WTC11 (cell line): ENCODE measurements around the gene URI1. TPM values are rescaled to one million over a fixed set of nuclear protein-coding genes. Genes with fewer than 3 reads are reported as not detected.

Source experiments
- ATAC-seq: fragments of 200-7000 bp; cut with Tn5 transposase; 2 replicates; pipeline ENCODE4 v1.10.0; 2021; ENCODE audit warnings: mild to moderate bottlenecking, moderate library complexity
- CTCF ChIA-PET: fragments of 300-600 bp; sonication (Branson Sonifier 250); formaldehyde crosslinking; loops from one replicate; lab custom pipeline; 2021; ENCODE audit warnings: antibody characterized with exemption; lab: Charles Lee
- POLR2A ChIA-PET: fragments of 350-600 bp; sonication (Branson Sonifier 250); formaldehyde crosslinking; loops from one replicate; lab custom pipeline; 2021; ENCODE audit warnings: antibody characterized with exemption; lab: Charles Lee
- DNase-seq: peaks from one replicate; pipeline ENCODE4 v3.0.0; 2021; ENCODE audit warnings: low spot score
- H3K27ac Mint-ChIP-seq: 2 replicates; pipeline ENCODE4 v1.8.0; 2021; ENCODE audit warnings: mixed read lengths
- H3K27me3 Mint-ChIP-seq: 2 replicates; pipeline ENCODE4 v1.8.0; 2021; ENCODE audit warnings: low read depth, mild to moderate bottlenecking, moderate library complexity, mixed read lengths
- H3K36me3 Mint-ChIP-seq: 2 replicates; pipeline ENCODE4 v1.8.0; 2021; ENCODE audit warnings: mixed read lengths
- H3K4me1 Mint-ChIP-seq: 2 replicates; pipeline ENCODE4 v1.8.0; 2022; ENCODE audit warnings: mixed read lengths
- H3K4me3 Mint-ChIP-seq: 2 replicates; pipeline ENCODE4 v1.8.0; 2021; ENCODE audit warnings: mild to moderate bottlenecking, moderate library complexity, mixed read lengths
- H3K9me3 Mint-ChIP-seq: 2 replicates; pipeline ENCODE4 v1.8.0; 2021; ENCODE audit warnings: mixed read lengths
- CTCF ChIP-seq: fragments of 200-600 bp; IDR thresholded peaks from 2 replicates; pipeline ENCODE4 v1.8.0; 2022; ENCODE audit warnings: antibody characterized with exemption
- EMX1 ChIP-seq: fragments of 250-450 bp; sonication (Bioruptor Pico); IDR thresholded peaks from 2 replicates; pipeline ENCODE4 v1.8.0; 2021; ENCODE audit warnings: mild to moderate bottlenecking
- ESRRA ChIP-seq: sonication (generic); formaldehyde crosslinking; IDR thresholded peaks from 2 replicates; pipeline ENCODE4 v1.8.1; 2022; ENCODE audit warnings: mild to moderate bottlenecking, missing genetic modification reagents, borderline replicate concordance
- ETV6 ChIP-seq: sonication (generic); formaldehyde crosslinking; IDR thresholded peaks from 2 replicates; pipeline ENCODE4 v1.8.1; 2022; ENCODE audit warnings: mild to moderate bottlenecking, missing genetic modification reagents
- FOXK1 ChIP-seq: sonication (generic); formaldehyde crosslinking; IDR thresholded peaks from 2 replicates; pipeline ENCODE4 v1.8.0; 2022; ENCODE audit warnings: mild to moderate bottlenecking, moderate library complexity, missing genetic modification reagents
- FOXP4 ChIP-seq: sonication (generic); formaldehyde crosslinking; IDR thresholded peaks from 2 replicates; pipeline ENCODE4 v1.8.0; 2022; ENCODE audit warnings: mild to moderate bottlenecking, missing genetic modification reagents
- HMGA2 ChIP-seq: fragments of 250-450 bp; sonication (Bioruptor Pico); IDR thresholded peaks from 2 replicates; pipeline ENCODE4 v1.4.0; 2021; ENCODE audit warnings: mild to moderate bottlenecking, moderate library complexity
- IRF2 ChIP-seq: sonication (generic); formaldehyde crosslinking; IDR thresholded peaks from 2 replicates; pipeline ENCODE4 v1.8.0; 2022; ENCODE audit warnings: low read depth, missing genetic modification reagents, borderline replicate concordance
- JAZF1 ChIP-seq: fragments of 250-450 bp; sonication (Bioruptor Pico); IDR thresholded peaks from 2 replicates; pipeline ENCODE4 v1.9.0; 2021; ENCODE audit warnings: moderate library complexity, mild to moderate bottlenecking, inconsistent platforms
- JUN ChIP-seq: sonication (generic); formaldehyde crosslinking; IDR thresholded peaks from 2 replicates; pipeline ENCODE4 v1.8.0; 2023; ENCODE audit warnings: mild to moderate bottlenecking, missing genetic modification reagents
- KAT7 ChIP-seq: sonication (generic); formaldehyde crosslinking; IDR thresholded peaks from 2 replicates; pipeline ENCODE4 v1.8.1; 2023; ENCODE audit warnings: missing genetic modification reagents, mild to moderate bottlenecking, borderline replicate concordance
- NFE2L1 ChIP-seq: sonication (generic); formaldehyde crosslinking; IDR thresholded peaks from 2 replicates; pipeline ENCODE4 v1.8.1; 2023; ENCODE audit warnings: missing genetic modification reagents
- OVOL2 ChIP-seq: fragments of 250-450 bp; sonication (Bioruptor Pico); IDR thresholded peaks from 2 replicates; pipeline ENCODE4 v1.9.0; 2021; ENCODE audit warnings: mild to moderate bottlenecking, borderline replicate concordance
- PRRX2 ChIP-seq: fragments of 250-450 bp; sonication (Bioruptor Pico); IDR thresholded peaks from 2 replicates; pipeline ENCODE4 v1.8.0; 2021; ENCODE audit warnings: mild to moderate bottlenecking
- RORB ChIP-seq: fragments of 250-450 bp; sonication (Bioruptor Pico); IDR thresholded peaks from 2 replicates; pipeline ENCODE4 v1.9.0; 2021; ENCODE audit warnings: mild to moderate bottlenecking
- ZNF423 ChIP-seq: fragments of 250-450 bp; sonication (Bioruptor Pico); IDR thresholded peaks from 2 replicates; pipeline ENCODE4 v2.1.2; 2022; ENCODE audit warnings: mild to moderate bottlenecking, moderate library complexity
- ZNF671 ChIP-seq: fragments of 250-450 bp; sonication (Bioruptor Pico); IDR thresholded peaks from 2 replicates; pipeline ENCODE4 v1.8.0; 2021; ENCODE audit warnings: mild to moderate bottlenecking
- total RNA-seq: library from RNA; stranded (reverse); gene quantifications from 3 replicates; pipeline ENCODE4 v1.2.3, GENCODE V29; 2021
- TF ChIP-seq, protein P1 (sequence below): fragments of 250-450 bp; sonication (Bioruptor Pico); IDR thresholded peaks from 2 replicates; pipeline ENCODE4 v1.8.0; 2021; ENCODE audit warnings: mild to moderate bottlenecking
- TF ChIP-seq, protein P2 (sequence below): sonication (generic); formaldehyde crosslinking; IDR thresholded peaks from 2 replicates; pipeline ENCODE4 v1.8.1; 2023; ENCODE audit warnings: mild to moderate bottlenecking, missing genetic modification reagents, borderline replicate concordance
- TF ChIP-seq, protein P3 (sequence below): sonication (generic); formaldehyde crosslinking; IDR thresholded peaks from 2 replicates; pipeline ENCODE4 v1.8.1; 2023; ENCODE audit warnings: mild to moderate bottlenecking, missing genetic modification reagents, moderate library complexity

URI1 gene
- total RNA-seq, 1 experiment from 2014 or later, result 57.1 TPM

GRCh38 chr19:30063650-30064347, 121.8 kb downstream of the URI1 start:
- Mint-ChIP-seq H3K36me3 (no peaks in the 10 kb centered on the region), H3K4me1 (no peaks in the 10 kb centered on the region), H3K27me3 (no peaks in the 10 kb centered on the region), H3K9me3 (peaks cover 14% of the 10 kb centered on the region), H3K4me3 (no peak overlapping the region), H3K27ac (no peak overlapping the region)
- no peak for DNase-seq
- ATAC-seq, result no peak
- TF ChIP-seq CTCF, result no peak
- TF ChIP-seq, protein P1, sequence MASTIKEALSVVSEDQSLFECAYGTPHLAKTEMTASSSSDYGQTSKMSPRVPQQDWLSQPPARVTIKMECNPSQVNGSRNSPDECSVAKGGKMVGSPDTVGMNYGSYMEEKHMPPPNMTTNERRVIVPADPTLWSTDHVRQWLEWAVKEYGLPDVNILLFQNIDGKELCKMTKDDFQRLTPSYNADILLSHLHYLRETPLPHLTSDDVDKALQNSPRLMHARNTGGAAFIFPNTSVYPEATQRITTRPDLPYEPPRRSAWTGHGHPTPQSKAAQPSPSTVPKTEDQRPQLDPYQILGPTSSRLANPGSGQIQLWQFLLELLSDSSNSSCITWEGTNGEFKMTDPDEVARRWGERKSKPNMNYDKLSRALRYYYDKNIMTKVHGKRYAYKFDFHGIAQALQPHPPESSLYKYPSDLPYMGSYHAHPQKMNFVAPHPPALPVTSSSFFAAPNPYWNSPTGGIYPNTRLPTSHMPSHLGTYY (CRISPR knock-in tag), result no peak
- no peak for TF ChIP-seq ZNF423
- TF ChIP-seq IRF2 (CRISPR knock-in tag), result no peak
- no peak for TF ChIP-seq FOXP4
- no peak for TF ChIP-seq JUN (CRISPR knock-in tag)
- TF ChIP-seq NFE2L1 (CRISPR knock-in tag), result no peak
- TF ChIP-seq HMGA2 (CRISPR knock-in tag), result no peak
- TF ChIP-seq, protein P2, sequence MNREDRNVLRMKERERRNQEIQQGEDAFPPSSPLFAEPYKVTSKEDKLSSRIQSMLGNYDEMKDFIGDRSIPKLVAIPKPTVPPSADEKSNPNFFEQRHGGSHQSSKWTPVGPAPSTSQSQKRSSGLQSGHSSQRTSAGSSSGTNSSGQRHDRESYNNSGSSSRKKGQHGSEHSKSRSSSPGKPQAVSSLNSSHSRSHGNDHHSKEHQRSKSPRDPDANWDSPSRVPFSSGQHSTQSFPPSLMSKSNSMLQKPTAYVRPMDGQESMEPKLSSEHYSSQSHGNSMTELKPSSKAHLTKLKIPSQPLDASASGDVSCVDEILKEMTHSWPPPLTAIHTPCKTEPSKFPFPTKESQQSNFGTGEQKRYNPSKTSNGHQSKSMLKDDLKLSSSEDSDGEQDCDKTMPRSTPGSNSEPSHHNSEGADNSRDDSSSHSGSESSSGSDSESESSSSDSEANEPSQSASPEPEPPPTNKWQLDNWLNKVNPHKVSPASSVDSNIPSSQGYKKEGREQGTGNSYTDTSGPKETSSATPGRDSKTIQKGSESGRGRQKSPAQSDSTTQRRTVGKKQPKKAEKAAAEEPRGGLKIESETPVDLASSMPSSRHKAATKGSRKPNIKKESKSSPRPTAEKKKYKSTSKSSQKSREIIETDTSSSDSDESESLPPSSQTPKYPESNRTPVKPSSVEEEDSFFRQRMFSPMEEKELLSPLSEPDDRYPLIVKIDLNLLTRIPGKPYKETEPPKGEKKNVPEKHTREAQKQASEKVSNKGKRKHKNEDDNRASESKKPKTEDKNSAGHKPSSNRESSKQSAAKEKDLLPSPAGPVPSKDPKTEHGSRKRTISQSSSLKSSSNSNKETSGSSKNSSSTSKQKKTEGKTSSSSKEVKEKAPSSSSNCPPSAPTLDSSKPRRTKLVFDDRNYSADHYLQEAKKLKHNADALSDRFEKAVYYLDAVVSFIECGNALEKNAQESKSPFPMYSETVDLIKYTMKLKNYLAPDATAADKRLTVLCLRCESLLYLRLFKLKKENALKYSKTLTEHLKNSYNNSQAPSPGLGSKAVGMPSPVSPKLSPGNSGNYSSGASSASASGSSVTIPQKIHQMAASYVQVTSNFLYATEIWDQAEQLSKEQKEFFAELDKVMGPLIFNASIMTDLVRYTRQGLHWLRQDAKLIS (CRISPR knock-in tag), result no peak
- ChIA-PET CTCF (no interaction called here), POLR2A (no interaction called here)

GRCh38 chr19:30064348-30064699, 122.3 kb downstream of the URI1 start:
- TF ChIP-seq OVOL2 (CRISPR knock-in tag) (no peak), EMX1 (CRISPR knock-in tag) (no peak), KAT7 (CRISPR knock-in tag) (no peak)
- ChIA-PET CTCF (no interaction called here), POLR2A (no interaction called here)
- H3K36me3 Mint-ChIP-seq, result no peaks in the 10 kb centered on the region
- no peak overlapping the region for H3K27ac Mint-ChIP-seq
- H3K4me3 Mint-ChIP-seq, result no peak overlapping the region
- no peak for ATAC-seq
- peaks cover 16% of the 10 kb centered on the region for H3K9me3 Mint-ChIP-seq
- H3K27me3 Mint-ChIP-seq, result no peaks in the 10 kb centered on the region
- no peaks in the 10 kb centered on the region for H3K4me1 Mint-ChIP-seq
- DNase-seq, result no peak

DNA sequence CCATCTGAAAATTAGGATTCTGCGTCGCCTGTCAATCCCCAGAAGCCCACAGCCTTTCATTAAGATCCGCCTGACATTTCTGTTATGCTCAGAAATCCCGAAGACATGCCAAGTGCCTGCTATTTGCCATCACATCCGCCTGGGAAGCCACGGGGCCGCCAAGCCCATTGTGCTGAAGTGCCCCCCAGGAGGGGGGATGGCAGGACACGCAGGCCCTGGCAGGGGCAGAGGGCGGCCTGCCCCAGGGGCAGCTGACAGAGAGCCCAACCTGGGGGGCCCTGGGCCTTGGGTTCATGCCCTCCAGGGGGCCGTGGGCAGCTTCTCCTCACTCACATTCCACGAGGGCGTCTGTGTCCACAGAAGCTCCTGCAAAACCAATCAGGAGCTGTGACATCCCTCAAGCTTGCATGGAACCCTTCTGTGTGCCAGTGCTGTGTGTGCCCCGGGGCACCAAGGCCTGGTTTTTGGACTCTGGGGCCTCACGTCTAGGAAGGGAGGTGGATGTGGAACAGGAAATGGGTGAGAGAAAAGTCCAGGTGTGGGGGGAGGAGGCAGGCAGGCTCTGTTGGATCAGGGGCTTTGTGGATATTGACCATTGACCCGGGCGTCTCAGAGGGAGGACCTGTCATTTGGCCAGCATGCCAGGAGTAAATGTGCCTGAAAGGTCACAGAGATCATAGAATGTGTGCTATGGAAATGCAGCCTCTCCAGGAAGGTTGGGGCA, 122.9 kb downstream of the URI1 start:
- Mint-ChIP-seq H3K4me1 (no peaks in the 10 kb centered on the region), H3K4me3 (no peak overlapping the region), H3K9me3 (peaks cover 16% of the 10 kb centered on the region), H3K27me3 (no peaks in the 10 kb centered on the region), H3K36me3 (no peaks in the 10 kb centered on the region), H3K27ac (no peak overlapping the region)
- TF ChIP-seq PRRX2 (CRISPR knock-in tag) (no peak), ESRRA (CRISPR knock-in tag) (no peak), FOXK1 (no peak), ETV6 (CRISPR knock-in tag) (no peak), ZNF671 (CRISPR knock-in tag) (no peak), OVOL2 (CRISPR knock-in tag) (no peak), JAZF1 (CRISPR knock-in tag) (no peak), RORB (CRISPR knock-in tag) (no peak)
- TF ChIP-seq, protein P3, sequence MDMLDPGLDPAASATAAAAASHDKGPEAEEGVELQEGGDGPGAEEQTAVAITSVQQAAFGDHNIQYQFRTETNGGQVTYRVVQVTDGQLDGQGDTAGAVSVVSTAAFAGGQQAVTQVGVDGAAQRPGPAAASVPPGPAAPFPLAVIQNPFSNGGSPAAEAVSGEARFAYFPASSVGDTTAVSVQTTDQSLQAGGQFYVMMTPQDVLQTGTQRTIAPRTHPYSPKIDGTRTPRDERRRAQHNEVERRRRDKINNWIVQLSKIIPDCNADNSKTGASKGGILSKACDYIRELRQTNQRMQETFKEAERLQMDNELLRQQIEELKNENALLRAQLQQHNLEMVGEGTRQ (CRISPR knock-in tag), result no peak
- CTCF ChIA-PET, result no interaction called here
- DNase-seq (no peak), ATAC-seq (no peak)
- POLR2A ChIA-PET, result no interaction called here
